HG03378 (cell line): ENCODE results near the gene TMEM238L.

ENCODE experiments used
- ATAC-seq: cut with Tn5 transposase; IDR thresholded peaks from one replicate; pipeline ENCODE4 v1.9.1; 2021; ENCODE audit warnings: mild to moderate bottlenecking, moderate library complexity; ENCODE audit not compliant: unreplicated experiment

Gene TMEM238L

GRCh38 chr17:10805911-10806310, 2.0 kb upstream of the TMEM238L start:
- no peak for ATAC-seq

- no peak for ATAC-seq
Measured at GRCh38 chr17:10804546-10804945, 647 bp upstream of the TMEM238L start.

GRCh38 chr17:10803350-10803749, 549 bp downstream of the TMEM238L start:
- no peak for ATAC-seq

- no peak for ATAC-seq
Measured at GRCh38 chr17:10802496-10803284, 1.2 kb downstream of the TMEM238L start.

DNA sequence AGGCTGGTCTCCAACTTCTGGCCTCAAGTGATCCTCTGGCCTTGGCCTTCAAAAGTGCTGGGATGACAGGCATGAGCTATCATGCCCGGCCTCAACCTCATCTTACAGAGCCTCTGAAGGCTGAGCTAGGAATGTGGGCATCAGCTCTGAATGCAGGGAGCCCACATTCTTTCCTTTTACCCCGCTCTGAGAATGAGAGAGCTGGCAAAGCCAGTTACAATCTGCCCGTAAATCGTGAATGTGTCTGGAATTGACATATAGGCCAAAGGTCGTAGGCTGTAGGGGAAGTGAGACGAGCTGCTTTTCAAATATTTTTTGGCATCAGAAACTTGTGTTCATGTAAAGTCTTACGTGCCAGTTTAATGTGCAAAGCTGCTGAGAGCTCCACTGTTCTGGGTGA, 4.5 kb downstream of the TMEM238L start:
- no peak for ATAC-seq

GRCh38 chr17:10798910-10799309, 5.0 kb downstream of the TMEM238L start:
- no peak for ATAC-seq

GRCh38 chr17:10798332-10798749, 5.6 kb downstream of the TMEM238L start:
- ATAC-seq = no peak

DNA sequence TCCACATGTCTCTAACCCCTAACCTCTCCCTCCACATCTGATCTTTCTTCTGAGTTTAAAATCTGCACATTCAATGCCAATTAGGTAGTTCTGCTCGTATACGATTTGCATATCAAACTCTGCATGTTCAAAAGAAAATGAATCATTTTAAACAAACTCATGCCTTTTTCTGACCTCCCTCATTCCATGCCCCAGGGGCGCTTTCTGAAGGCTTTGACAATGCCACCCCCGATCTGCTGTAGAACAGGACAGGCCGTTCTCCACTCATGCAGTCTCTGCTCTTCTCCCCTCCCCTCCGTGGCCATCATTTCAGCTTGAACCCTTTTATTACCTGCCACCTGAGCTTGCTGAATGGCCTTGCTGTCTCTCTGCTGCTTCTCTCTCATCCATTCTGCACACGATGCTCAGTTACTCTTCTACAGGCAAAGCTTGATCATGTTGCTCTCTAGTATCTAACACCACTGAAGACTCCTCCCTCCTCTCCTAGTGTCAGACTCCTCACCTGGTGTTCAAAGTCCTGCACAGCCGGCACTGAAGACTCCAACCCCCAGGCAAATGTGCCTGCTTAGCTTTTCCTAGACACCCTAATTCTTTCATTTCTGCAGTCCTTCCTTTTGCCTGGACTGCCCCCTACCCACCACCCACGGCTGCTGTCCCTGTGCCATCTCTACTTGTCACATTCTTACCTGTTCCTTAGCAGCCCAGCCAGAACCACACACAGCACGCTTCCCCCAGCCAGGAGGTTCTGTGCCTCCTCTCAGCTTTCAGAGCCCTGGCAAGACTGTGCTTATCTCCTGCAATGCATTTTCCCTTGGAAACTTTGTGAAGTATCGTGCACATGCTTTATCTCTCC, 6.2 kb downstream of the TMEM238L start:
- no peak for ATAC-seq

DNA sequence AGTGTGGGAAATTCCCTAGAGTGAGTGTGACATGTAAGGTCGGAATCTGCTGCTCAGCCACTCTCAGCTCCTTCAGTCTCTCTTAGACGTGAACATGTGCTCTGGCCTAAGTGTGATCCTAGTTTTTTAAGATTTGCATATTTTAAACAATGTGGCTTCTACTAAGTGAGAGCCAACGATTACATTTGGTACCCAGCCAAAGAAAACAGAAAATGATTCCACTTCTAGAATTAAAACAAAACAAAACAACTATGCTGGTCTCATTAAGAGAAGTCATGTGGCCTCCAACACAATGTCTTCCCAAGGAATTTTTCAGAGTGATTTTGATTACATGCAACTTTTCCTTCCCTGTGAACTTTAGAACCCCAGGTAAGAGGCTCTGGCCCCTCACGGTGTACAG, 10.1 kb downstream of the TMEM238L start:
- no peak for ATAC-seq

GRCh38 chr17:10793256-10793655, 10.6 kb downstream of the TMEM238L start:
- ATAC-seq = no peak

DNA sequence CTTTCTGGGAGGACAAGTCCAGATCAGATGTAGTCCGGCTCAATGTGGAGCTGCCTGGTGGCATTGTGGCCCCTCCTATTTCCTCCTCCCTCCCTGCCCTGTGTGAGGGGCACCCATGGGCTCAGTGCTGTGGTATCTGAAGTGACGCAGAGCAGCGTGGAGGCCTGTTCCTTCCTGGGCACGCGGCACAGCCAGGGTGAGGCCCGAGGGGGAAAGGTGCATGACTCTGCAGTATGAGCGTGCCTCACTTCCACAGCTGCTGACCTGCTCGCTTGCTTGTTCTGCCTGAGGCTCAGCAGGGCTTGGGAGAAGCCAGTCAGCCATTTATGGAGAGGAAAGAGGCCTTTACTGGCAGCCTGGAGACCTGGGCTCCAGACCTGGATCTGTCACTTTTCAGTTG, 11.7 kb downstream of the TMEM238L start:
- no peak for ATAC-seq

DNA sequence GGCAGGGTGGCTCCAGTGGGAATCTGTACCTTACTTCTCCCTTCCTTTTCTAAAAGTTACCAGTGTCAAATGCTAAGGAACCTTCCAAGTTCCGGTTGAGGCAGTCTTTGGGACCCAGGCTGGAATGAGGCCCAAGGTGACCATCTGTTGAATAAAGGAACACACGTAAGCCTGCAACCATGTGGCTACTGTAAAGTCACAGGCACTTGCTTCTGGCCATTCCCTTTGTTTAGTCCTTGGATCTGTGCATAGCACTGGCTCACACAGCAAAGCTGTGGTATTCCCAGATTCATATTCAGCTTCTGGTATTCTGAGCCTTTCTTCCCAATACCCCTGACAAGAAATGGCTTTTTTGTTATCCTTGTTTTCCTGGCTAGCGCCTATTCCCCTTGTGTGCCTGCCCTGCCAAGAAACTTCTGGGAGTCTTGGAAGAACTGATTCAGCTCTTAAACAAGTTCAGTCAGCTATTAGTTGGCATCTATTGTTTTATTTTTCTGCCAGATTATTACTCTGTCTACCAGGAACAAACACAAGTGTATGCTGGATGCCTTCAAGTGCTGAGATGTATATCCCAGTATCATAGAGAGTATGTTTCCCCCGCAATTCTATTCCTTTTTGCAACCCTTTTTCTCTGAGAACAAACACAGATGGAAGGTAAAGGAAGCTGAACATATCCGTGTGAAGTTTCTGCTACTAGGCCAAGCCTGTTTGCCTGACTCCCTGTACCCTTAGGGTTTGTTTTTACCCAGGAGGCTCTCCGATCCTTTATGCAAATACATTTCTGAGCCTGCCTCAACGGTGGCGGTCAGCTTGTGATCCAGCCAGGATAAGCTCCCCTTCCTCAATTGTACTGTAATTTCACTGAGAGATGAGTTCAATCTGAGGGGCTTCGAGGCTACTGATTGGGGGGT, 13.2 kb downstream of the TMEM238L start:
- no peak for ATAC-seq

DNA sequence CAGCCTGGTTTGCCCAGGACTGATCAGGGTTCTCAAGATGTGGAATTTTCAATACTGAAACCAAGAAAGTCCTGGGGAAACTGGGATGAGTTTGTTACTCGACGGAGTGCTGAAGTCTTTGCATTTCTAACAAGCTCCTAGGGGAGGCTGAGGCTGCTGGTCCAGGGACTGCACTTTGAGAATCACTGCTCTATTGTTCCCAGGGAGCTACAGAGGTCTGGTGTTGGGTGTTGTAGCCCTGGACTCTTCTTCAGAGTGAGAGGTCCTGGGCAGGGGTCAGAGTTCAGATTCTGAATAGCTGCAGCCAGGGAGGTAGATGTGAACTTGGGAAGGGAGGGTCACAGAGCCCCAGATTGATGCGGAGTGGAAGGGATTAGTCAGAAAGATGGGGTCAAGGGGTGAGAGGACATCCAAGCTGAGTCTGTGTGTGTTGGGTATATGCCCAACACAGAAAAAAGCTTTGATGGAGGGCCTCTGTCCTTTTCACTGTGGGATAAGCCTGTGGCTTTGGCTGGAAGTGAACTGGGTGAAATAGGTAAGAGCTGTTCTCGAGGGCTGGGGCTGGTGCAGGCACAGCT, 14.1 kb downstream of the TMEM238L start:
- no peak for ATAC-seq

DNA sequence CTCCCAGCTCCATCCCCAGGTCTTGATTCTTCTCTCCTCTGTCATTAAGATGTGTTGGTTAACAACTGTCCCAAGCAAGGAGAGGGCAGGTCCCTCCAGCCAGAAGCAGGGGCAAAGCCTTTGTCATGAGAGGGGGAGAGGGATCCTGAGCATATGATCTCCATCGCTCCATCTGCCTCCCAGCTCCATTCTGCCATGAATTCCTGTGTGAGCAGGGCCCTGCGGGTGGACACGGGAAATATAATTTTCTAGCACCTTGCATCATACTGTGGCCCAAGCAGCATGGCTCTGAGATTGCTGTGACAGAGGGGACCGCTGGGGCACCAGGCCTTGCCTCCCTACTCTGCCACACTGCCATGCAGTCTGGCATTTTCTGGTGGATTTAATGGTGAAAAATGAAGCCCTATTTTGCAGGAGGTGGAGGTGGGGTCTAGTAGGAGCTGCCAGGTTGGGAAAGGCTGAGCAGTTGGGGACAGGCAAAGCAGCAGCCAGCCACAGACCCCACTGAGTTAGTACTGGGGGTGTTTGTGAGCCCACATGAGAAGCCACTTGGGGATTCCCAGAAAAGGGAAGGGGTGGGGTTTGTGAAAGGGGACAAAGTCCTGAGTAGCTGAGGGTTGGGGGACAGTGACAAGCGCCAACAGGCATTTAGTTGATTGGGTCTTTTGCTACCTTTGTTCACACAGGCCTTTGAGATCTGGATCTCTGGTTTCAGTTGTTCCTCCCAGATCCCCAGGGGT, 16.4 kb downstream of the TMEM238L start:
- no peak for ATAC-seq

GRCh38 chr17:10785295-10785694, 18.6 kb downstream of the TMEM238L start:
- no peak for ATAC-seq

GRCh38 chr17:10779609-10780008, 24.3 kb downstream of the TMEM238L start:
- ATAC-seq = no peak

DNA sequence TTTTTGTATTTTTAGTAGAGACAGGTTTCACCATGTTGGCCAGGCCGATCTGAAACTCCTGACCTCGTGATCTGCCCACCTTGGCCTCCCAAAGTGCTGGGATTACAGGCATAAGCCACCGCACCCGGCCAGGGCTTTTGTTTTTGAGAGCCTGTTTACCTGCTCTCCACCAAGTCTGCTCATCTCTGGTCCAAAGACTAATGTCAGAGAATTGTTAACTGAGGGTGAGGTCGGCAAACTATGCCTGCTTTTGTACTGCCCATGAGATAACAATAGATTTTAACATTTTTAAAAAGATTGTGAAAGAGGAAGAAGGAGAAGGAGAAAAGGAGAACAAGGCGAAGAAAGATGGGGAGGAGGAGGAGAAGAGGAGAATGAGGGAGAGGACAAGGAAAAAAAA, 26.0 kb downstream of the TMEM238L start:
- ATAC-seq = no peak

DNA sequence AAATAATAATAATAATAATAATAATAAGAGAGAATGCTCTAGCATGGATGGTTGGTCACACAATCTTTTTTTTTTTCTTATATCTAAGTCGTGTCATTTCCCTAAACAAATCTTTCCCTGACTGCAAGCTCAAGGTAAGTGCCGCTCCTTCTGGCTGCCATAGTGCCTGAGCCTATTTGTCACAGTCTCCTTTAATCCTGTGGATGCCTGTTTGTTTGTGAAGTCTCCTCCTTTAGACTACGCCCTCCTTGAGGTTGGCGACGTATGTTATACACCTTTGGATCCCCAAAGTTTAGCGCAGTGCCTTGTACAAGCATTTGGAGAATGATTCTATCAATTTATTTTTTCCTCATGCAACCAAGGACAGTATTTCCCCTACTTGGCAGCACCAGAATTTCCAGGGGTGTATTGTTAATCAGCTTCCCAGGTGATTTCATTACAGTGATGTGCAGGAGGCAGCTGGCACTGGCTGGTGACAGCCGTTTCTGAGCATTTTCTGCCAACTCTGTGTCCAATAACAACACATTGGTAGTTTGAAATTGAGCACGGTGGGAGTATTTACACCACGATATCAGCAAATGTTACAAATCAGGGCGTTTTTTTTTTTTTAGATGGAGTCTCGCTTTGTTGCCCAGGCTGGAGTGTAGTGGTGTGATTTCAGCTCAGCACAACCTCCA, 26.6 kb downstream of the TMEM238L start:
- ATAC-seq = no peak

DNA sequence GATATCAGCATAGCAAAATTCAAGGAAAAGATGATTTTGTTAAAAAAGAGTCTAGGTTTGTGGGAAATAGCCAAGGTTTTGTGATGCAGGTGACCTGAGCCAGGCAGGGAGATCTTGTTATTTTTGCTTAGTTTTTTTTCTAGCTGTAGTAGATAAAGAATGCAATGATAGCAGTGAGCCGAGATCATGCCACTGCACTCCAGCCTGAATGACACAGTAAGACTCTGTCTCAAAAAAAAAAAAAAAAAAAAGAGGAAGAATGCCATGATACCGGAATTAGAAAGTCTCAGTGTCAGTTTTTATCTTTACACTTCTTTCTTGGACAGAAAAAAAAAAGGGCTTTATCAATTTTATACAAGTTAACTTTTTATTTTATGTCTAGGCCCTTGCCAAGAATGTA, 27.5 kb downstream of the TMEM238L start:
- ATAC-seq = no peak
